GM12864 (cell line): ENCODE results near the gene MYBPHL.
"Not testable (repeated sequence)": the region's sequence is repeated elsewhere in the genome, so short reads cannot be mapped to it uniquely, and the experiment has no call there.

ENCODE experiments used
- DNase-seq: peaks from one replicate; pipeline ENCODE4 v3.0.0-alpha.2; 2011; ENCODE audit warnings: low read depth
- H3K4me3 ChIP-seq: 2 replicates; pipeline ENCODE4 v1.5.1; 2011; ENCODE audit warnings: mild to moderate bottlenecking, low read depth, low read length, control low read depth
- TF ChIP-seq, protein P1 (sequence below): IDR thresholded peaks from 2 replicates; pipeline ENCODE4 v1.5.1; 2011; ENCODE audit warnings: low read depth, mild to moderate bottlenecking, moderate library complexity, low read length, control low read depth, inconsistent platforms; ENCODE audit errors: missing control alignments

MYBPHL gene

GRCh38 chr1:109307274-109308021 is 637 bp upstream of the MYBPHL start:
- no peak for DNase-seq
- TF ChIP-seq, protein P1, sequence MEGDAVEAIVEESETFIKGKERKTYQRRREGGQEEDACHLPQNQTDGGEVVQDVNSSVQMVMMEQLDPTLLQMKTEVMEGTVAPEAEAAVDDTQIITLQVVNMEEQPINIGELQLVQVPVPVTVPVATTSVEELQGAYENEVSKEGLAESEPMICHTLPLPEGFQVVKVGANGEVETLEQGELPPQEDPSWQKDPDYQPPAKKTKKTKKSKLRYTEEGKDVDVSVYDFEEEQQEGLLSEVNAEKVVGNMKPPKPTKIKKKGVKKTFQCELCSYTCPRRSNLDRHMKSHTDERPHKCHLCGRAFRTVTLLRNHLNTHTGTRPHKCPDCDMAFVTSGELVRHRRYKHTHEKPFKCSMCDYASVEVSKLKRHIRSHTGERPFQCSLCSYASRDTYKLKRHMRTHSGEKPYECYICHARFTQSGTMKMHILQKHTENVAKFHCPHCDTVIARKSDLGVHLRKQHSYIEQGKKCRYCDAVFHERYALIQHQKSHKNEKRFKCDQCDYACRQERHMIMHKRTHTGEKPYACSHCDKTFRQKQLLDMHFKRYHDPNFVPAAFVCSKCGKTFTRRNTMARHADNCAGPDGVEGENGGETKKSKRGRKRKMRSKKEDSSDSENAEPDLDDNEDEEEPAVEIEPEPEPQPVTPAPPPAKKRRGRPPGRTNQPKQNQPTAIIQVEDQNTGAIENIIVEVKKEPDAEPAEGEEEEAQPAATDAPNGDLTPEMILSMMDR, result no peak

DNA sequence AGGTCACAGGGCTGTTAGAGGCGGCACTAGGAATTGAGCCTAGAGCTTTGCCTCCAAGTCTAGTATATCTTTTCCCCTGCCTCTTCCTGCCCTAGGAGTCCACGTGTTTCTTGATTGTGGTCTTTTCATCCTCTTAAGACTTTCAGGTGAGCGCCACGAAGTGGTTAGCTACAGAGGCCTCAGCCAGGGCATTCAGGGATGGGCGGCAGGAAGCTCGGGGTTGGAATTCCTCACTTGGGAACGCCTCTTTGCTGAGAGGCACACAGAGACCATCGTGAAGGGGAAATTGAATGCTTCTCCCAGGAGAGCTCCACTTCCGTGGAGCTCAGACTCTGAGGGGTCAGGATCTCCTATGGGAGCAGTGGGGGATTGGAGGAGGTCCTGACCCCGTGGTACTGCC is 820 bp downstream of the MYBPHL start:
- not testable (repeated sequence) for H3K4me3 ChIP-seq, DNase-seq

More at GRCh38 chr1:109307274-109308021, 637 bp upstream of the MYBPHL start:
- H3K4me3 ChIP-seq, result no peak overlapping the region

DNA sequence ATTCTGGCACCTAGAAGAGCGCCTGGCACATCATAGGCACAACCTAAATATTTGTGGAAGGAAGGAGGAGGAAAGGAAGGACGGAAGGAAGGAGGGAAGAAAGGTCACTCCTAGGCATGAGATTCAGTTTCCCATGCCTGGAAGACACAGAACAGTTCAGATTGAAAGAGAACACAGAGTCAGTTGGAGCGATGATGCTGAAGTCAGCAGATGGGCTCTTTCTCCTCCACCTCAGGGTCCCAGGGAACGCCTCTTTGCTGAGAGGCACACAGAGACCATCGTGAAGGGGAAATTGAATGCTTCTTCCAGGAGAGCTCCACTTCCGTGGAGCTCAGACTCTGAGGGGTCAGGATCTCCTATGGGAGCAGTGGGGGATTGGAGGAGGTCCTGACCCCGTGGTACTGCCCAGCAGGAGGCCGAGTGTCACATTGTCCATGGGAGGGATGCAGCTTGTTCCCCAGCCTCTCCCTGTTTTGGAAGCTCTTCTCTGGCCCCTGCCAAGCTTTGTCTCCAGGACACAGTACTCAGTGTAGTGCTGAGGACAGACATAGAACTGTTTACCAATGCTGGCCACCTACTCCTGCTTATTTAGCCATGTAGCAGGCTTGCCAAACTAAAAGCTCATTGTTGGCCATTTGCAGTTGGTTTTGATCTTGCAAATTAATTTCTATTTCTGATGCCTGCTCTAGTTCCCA is 2.4 kb downstream of the MYBPHL start:
- no peak overlapping the region for H3K4me3 ChIP-seq
- no peak for DNase-seq
- TF ChIP-seq, protein P1, result no peak

DNA sequence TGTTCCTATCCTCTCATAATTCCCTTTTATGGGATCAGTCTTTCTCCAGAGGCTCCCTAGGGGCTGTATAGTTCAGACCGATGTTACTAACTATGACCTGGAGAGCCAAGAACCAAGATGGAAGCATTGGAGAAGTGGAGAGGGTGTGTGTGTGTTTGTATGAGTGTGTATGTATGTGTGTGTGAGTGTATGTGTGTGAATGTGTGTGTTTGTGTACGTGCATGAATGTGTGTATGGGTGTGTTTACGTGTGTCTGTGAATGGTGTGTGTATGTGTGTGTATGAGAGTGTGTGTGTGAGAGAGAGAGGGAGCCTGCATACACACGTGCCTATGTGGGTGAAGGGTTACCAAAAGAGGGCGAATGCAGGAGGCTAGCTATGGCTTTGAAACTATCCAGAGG is 4.9 kb downstream of the MYBPHL start:
- TF ChIP-seq, protein P1, result no peak
- no peak for DNase-seq
- H3K4me3 ChIP-seq, result no peak overlapping the region

DNA sequence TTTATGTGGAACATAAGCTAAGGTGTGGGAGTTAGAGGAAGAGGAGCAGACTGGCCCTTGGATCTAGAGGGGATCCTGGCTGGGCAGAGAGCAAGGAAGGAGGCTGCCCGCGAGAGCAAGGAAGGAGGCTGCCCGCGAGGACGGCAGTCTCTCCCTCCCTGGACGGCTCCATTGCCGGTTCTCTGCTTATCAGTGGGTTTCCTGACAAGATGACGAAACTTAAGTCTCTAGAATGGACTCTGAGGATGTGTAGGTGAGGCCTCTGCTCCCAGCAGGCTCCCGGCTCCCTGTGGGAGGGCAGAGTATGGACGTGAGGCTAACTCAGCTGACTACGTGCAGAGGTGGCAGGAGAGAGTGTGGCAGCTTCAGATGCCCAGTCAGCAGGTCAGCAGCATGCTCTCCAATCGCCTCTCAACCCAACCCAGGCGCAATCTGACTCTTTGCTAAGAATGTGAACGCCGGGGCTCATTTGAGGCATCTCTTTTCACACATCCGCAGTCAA is 6.1 kb downstream of the MYBPHL start:
- no peak overlapping the region for H3K4me3 ChIP-seq
- DNase-seq, result no peak
- TF ChIP-seq, protein P1, result no peak

GRCh38 chr1:109299558-109300343 is 7.1 kb downstream of the MYBPHL start:
- no peak for DNase-seq
- H3K4me3 ChIP-seq, result no peak overlapping the region
- TF ChIP-seq, protein P1, result no peak
